Kasumi-1 (cell line): Measurements from ENCODE around the gene C2orf78.
"Not testable (repeated sequence)": the region's sequence is repeated elsewhere in the genome, so short reads cannot be mapped to it uniquely, and the experiment has no call there.

Experiments used
- DNase-seq, 2 experiments: peaks; one replicate each; lab custom pipeline; 2025; lab: John Stamatoyannopoulos, UW

Gene C2orf78

GRCh38 chr2:73779467-73780236 lies 4.3 kb upstream of the C2orf78 start, which contains the start of gene DUSP11:
Gene DUSP11 (minus strand): TSS chr2:73780103. CDS start chr2:73779974, 129 bp downstream.
- DNase-seq: peak; percentile 92 to 94

GRCh38 chr2:73780237-73780582 lies 3.8 kb upstream of the C2orf78 start:
- DNase-seq: no peak

- not testable (repeated sequence) for DNase-seq
These were observed 581 bp upstream of the C2orf78 start for GRCh38 chr2:73783402-73783801.

- DNase-seq: no peak
These were observed 27.9 kb downstream of the C2orf78 start for GRCh38 chr2:73811878-73812277.

- DNase-seq: no peak
These were observed 28.7 kb downstream of the C2orf78 start for GRCh38 chr2:73812635-73813034.

GRCh38 chr2:73818296-73818695 lies 34.3 kb downstream of the C2orf78 start:
- no peak for DNase-seq

GRCh38 chr2:73821227-73821626 lies 37.2 kb downstream of the C2orf78 start:
- no peak for DNase-seq

- DNase-seq: no peak
These were observed 37.7 kb downstream of the C2orf78 start for GRCh38 chr2:73821669-73822068.

GRCh38 chr2:73822276-73822675 lies 38.3 kb downstream of the C2orf78 start:
- no peak for DNase-seq

GRCh38 chr2:73822991-73823390 lies 39.0 kb downstream of the C2orf78 start:
- no peak for DNase-seq

GRCh38 chr2:73823416-73823815 lies 39.4 kb downstream of the C2orf78 start:
- no peak for DNase-seq

GRCh38 chr2:73823916-73824523 lies 40.0 kb downstream of the C2orf78 start:
- peak; percentile 80 to 85 for DNase-seq

GRCh38 chr2:73825408-73825807 lies 41.4 kb downstream of the C2orf78 start:
- no peak for DNase-seq

GRCh38 chr2:73827018-73827417 lies 43.0 kb downstream of the C2orf78 start:
- peak; percentile 78 to 90 for DNase-seq

GRCh38 chr2:73827660-73828388 lies 43.8 kb downstream of the C2orf78 start:
- DNase-seq: no peak

- DNase-seq: no peak
These were observed 44.4 kb downstream of the C2orf78 start for GRCh38 chr2:73828389-73828817.

- DNase-seq: peak; percentile 98
These were observed 45.0 kb downstream of the C2orf78 start, which contains the start of gene STAMBP for GRCh38 chr2:73828818-73829570. Gene STAMBP (plus strand): TSS chr2:73828961. CDS start chr2:73830857, 1,896 bp downstream.

GRCh38 chr2:73830871-73831401 lies 47.0 kb downstream of the C2orf78 start:
- DNase-seq: no peak

- no peak for DNase-seq
These were observed 48.9 kb downstream of the C2orf78 start for GRCh38 chr2:73832930-73833329.

GRCh38 chr2:73836141-73836943 lies 52.4 kb downstream of the C2orf78 start:
- DNase-seq: no peak
